A673 (cell line): ENCODE results near the gene SHROOM3.

Experiments
- CTCF ChIP-seq: fragments of 300-800, 200-600 bp; sonication (generic); conservative IDR thresholded peaks from 2 replicates; pipeline ENCODE4 v1.5.1; 2017; ENCODE audit warnings: low read depth, mild to moderate bottlenecking, antibody characterized with exemption, low read length, moderate library complexity, mixed read lengths
- EZH2 ChIP-seq: fragments of 200-600 bp; sonication (generic); IDR thresholded peaks from 2 replicates; pipeline ENCODE4 v1.6.1; 2017; ENCODE audit warnings: borderline replicate concordance, low read depth, mild to moderate bottlenecking, mixed read lengths, antibody characterized with exemption, low read length; ENCODE audit not compliant: poor library complexity, severe bottlenecking

- TF ChIP-seq CTCF (no peak), EZH2 (no peak)
Observed at GRCh38 chr4:76795243-76795642, 360.2 kb downstream of the SHROOM3 start.
